GM23338 (cell line): ENCODE results near the gene BRD3. TPM values are rescaled to one million over a fixed set of nuclear protein-coding genes. Genes with fewer than 3 reads are reported as not detected.
A peak's percentile ranks its signal among the peaks of the same experiment; 100 is the strongest.

Source experiments
- ATAC-seq: fragments of 200-7000 bp; cut with Tn5 transposase; 3 replicates; pipeline ENCODE4 v1.9.1; 2020
- DNase-seq: peaks from one replicate; pipeline ENCODE4 v3.0.0-alpha.2; 2015; ENCODE audit warnings: low spot score
- H2AFZ ChIP-seq: fragments of 200-600 bp; sonication (generic); 2 replicates; pipeline ENCODE4 v1.8.0; 2016; ENCODE audit warnings: antibody characterized with exemption, mild to moderate bottlenecking, moderate library complexity
- H3F3A ChIP-seq: fragments of 200-600 bp; sonication (generic); replicated peaks from 2 replicates; pipeline ENCODE4 v1.8.0; 2017; ENCODE audit warnings: antibody characterized with exemption, mixed run types, low read depth
- H3K27ac ChIP-seq: fragments of 200-600 bp; sonication (generic); 2 replicates; pipeline ENCODE4 v1.6.1; 2016; ENCODE audit warnings: low read depth
- H3K27me3 ChIP-seq: fragments of 200-600 bp; sonication (generic); 2 replicates; pipeline ENCODE4 v1.8.0; 2016; ENCODE audit warnings: mild to moderate bottlenecking, mixed run types, moderate library complexity; ENCODE audit not compliant: insufficient read depth
- H3K36me3 ChIP-seq: fragments of 200-600 bp; sonication (generic); 2 replicates; pipeline ENCODE4 v1.8.0; 2016; ENCODE audit warnings: mild to moderate bottlenecking; ENCODE audit not compliant: insufficient read depth
- H3K4me1 ChIP-seq: fragments of 200-600 bp; sonication (generic); 2 replicates; pipeline ENCODE4 v1.8.0; 2016; ENCODE audit warnings: mild to moderate bottlenecking, moderate library complexity; ENCODE audit not compliant: insufficient read depth
- H3K4me2 ChIP-seq: fragments of 200-600 bp; sonication (generic); 2 replicates; pipeline ENCODE4 v1.7.1; 2017; ENCODE audit warnings: mixed run types
- H3K4me3 ChIP-seq: fragments of 200-600 bp; sonication (generic); 2 replicates; pipeline ENCODE4 v1.6.1; 2016; ENCODE audit warnings: mixed run types
- H3K79me2 ChIP-seq: fragments of 200-600 bp; sonication (generic); replicated peaks from 2 replicates; pipeline ENCODE4 v1.8.0; 2017; ENCODE audit warnings: mild to moderate bottlenecking; ENCODE audit not compliant: insufficient read depth
- H3K9me2 ChIP-seq: fragments of 200-600 bp; sonication (generic); 2 replicates; pipeline ENCODE4 v1.8.0; 2017; ENCODE audit not compliant: insufficient read depth
- H4K20me1 ChIP-seq: fragments of 200-600 bp; sonication (generic); replicated peaks from 2 replicates; pipeline ENCODE4 v1.8.0; 2017; ENCODE audit warnings: mild to moderate bottlenecking; ENCODE audit not compliant: insufficient read depth
- H3K27ac Mint-ChIP-seq: 2 replicates; pipeline ENCODE4 v1.8.0; 2020; ENCODE audit warnings: inconsistent platforms, mild to moderate bottlenecking, moderate library complexity, mixed read lengths
- H3K27me3 Mint-ChIP-seq: 3 replicates; pipeline ENCODE4 v1.8.0; 2022; ENCODE audit warnings: low read depth, mild to moderate bottlenecking, moderate library complexity, mixed read lengths, inconsistent platforms; ENCODE audit not compliant: insufficient read depth, poor library complexity
- H3K36me3 Mint-ChIP-seq: 3 replicates; pipeline ENCODE4 v1.8.0; 2021; ENCODE audit warnings: low read depth, mild to moderate bottlenecking, inconsistent platforms, moderate library complexity, mixed read lengths
- H3K4me1 Mint-ChIP-seq: 3 replicates; pipeline ENCODE4 v1.8.0; 2020; ENCODE audit warnings: mild to moderate bottlenecking, inconsistent platforms, mixed read lengths
- H3K4me3 Mint-ChIP-seq: 3 replicates; pipeline ENCODE4 v1.8.0; 2021; ENCODE audit warnings: moderate library complexity, mild to moderate bottlenecking, inconsistent platforms, mixed read lengths
- H3K9me3 Mint-ChIP-seq: 3 replicates; pipeline ENCODE4 v1.8.0; 2020; ENCODE audit warnings: moderate library complexity, mild to moderate bottlenecking, inconsistent platforms, mixed read lengths
- CREB1 ChIP-seq: fragments of 250-450 bp; sonication (Bioruptor Pico); IDR thresholded peaks from 2 replicates; pipeline ENCODE4 v1.5.0; 2020; ENCODE audit warnings: low read depth, mild to moderate bottlenecking, moderate library complexity
- EZH2phosphoT487 ChIP-seq: fragments of 200-600 bp; sonication (generic); IDR thresholded peaks from one replicate; pipeline ENCODE4 v1.8.1; 2018; ENCODE audit warnings: antibody characterized with exemption; ENCODE audit not compliant: unreplicated experiment
- JUNB ChIP-seq: IDR thresholded peaks from one replicate; pipeline ENCODE4 v1.6.1; 2016; ENCODE audit warnings: antibody characterized with exemption; ENCODE audit not compliant: unreplicated experiment
- NANOG ChIP-seq: IDR thresholded peaks from 2 replicates; pipeline ENCODE4 v1.6.1; 2016; ENCODE audit warnings: antibody characterized with exemption, borderline replicate concordance
- POLR2AphosphoS5 ChIP-seq: IDR thresholded peaks from 2 replicates; pipeline ENCODE4 v1.6.1; 2016; ENCODE audit warnings: antibody characterized with exemption, low read depth
- STAT1 ChIP-seq: IDR thresholded peaks from one replicate; pipeline ENCODE4 v1.6.1; 2016; ENCODE audit warnings: antibody characterized with exemption; ENCODE audit not compliant: unreplicated experiment
- ZNF114 ChIP-seq: fragments of 250-450 bp; sonication (Bioruptor Pico); IDR thresholded peaks from 2 replicates; pipeline ENCODE4 v1.5.0; 2020; ENCODE audit warnings: mild to moderate bottlenecking, moderate library complexity
- ZNF331 ChIP-seq: fragments of 250-450 bp; sonication (Bioruptor Pico); IDR thresholded peaks from 2 replicates; pipeline ENCODE4 v1.5.0; 2020; ENCODE audit warnings: low read depth, mild to moderate bottlenecking, moderate library complexity
- polyA plus RNA-seq: library from polyadenylated mRNA; unstranded; fragments of >200 nt; fragmentation: Nextera tagmentation; extraction: Ambion mirVana; gene quantifications from 2 replicates; pipeline ENCODE4 v1.2.1, GENCODE V29; 2016
- total RNA-seq: library from RNA; depleted of rRNA; stranded (reverse); fragments of >200 nt; shearing (Covaris generic); gene quantifications from 2 replicates; pipeline ENCODE4 v1.2.3, GENCODE V29; 2014
- TF ChIP-seq, protein P1 (sequence below): IDR thresholded peaks from one replicate; pipeline ENCODE4 v1.6.1; 2018; ENCODE audit warnings: antibody characterized with exemption; ENCODE audit not compliant: unreplicated experiment
- TF ChIP-seq, protein P2 (sequence below), 2 experiments: fragments of 200-600 bp in 1 of 2; sonication (generic) in 1 of 2; conservative IDR thresholded peaks; 2 replicates each; pipeline versions ENCODE4 v1.5.1 to v1.6.1; 2016 to 2017; ENCODE audit warnings: antibody characterized with exemption in 2 of 2, low read depth in 2 of 2, mild to moderate bottlenecking in 2 of 2, moderate library complexity in 1 of 2
- TF ChIP-seq, protein P3 (sequence below): IDR thresholded peaks from 2 replicates; pipeline ENCODE4 v1.6.1; 2016; ENCODE audit warnings: antibody characterized with exemption
- TF ChIP-seq, protein P4 (sequence below): fragments of 250-450 bp; sonication (Bioruptor Pico); IDR thresholded peaks from 2 replicates; pipeline ENCODE4 v1.5.0; 2020; ENCODE audit warnings: mild to moderate bottlenecking, moderate library complexity

The BRD3 gene
- total and polyA plus RNA-seq, 2 experiments from 2014 or later = 46.0 to 88.0 TPM

DNA sequence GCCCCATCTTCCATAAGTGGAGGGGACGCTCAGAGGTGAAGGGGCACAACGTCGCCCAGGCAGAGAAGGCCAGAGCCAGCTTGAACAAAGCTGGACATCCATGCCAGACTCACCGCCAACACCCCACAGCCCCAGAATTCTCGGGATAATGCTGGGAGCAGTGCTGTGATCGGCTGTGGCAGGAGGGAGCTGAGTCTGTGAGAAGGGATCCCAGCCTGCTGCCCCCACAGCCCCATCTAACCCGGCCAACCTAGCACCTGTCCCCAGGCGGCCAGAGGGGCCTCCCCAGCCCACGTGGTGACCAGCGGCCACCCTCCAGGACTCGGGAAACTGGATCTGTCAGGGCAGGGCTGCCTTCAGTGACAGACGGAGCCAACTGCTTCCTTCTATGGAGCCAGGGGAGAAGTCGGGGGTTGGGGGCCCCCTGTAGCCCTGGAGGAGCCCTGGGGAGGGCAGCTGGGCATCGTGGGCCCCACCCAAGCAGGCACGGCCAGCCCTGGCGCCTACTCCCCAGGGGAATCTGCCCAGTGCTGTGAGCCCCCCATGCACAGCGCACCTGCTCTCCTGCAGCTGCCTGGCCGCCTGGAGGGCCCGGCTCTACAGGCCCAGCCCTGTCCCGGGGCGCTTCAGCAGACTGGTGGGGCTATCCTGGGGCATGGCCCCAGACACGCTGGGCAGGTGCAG, 6.0 kb downstream of the BRD3 start:
- Histone ChIP-seq H3K9me2 (no peaks in the 10 kb centered on the region), H3K79me2 (peaks cover 100% of the 10 kb centered on the region), H3K4me2 (no peak overlapping the region), H3K27ac (no peak overlapping the region), H3K36me3 (no peaks in the 10 kb centered on the region), H3K27me3 (no peaks in the 10 kb centered on the region), H3K4me3 (no peak overlapping the region), H4K20me1 (peaks cover 63% of the 10 kb centered on the region), H2AFZ (no peak overlapping the region), H3K4me1 (peaks cover 14% of the 10 kb centered on the region), H3F3A (no peaks in the 10 kb centered on the region)
- Mint-ChIP-seq H3K4me3 (no peak overlapping the region), H3K27ac (peak overlapping the region; percentile 86; the same call in 1 of the 2 replicates), H3K4me1 (peaks cover 58% of the 10 kb centered on the region), H3K36me3 (peaks cover 11% of the 10 kb centered on the region), H3K9me3 (no peaks in the 10 kb centered on the region), H3K27me3 (peaks cover 21% of the 10 kb centered on the region)
- TF ChIP-seq, protein P1, sequence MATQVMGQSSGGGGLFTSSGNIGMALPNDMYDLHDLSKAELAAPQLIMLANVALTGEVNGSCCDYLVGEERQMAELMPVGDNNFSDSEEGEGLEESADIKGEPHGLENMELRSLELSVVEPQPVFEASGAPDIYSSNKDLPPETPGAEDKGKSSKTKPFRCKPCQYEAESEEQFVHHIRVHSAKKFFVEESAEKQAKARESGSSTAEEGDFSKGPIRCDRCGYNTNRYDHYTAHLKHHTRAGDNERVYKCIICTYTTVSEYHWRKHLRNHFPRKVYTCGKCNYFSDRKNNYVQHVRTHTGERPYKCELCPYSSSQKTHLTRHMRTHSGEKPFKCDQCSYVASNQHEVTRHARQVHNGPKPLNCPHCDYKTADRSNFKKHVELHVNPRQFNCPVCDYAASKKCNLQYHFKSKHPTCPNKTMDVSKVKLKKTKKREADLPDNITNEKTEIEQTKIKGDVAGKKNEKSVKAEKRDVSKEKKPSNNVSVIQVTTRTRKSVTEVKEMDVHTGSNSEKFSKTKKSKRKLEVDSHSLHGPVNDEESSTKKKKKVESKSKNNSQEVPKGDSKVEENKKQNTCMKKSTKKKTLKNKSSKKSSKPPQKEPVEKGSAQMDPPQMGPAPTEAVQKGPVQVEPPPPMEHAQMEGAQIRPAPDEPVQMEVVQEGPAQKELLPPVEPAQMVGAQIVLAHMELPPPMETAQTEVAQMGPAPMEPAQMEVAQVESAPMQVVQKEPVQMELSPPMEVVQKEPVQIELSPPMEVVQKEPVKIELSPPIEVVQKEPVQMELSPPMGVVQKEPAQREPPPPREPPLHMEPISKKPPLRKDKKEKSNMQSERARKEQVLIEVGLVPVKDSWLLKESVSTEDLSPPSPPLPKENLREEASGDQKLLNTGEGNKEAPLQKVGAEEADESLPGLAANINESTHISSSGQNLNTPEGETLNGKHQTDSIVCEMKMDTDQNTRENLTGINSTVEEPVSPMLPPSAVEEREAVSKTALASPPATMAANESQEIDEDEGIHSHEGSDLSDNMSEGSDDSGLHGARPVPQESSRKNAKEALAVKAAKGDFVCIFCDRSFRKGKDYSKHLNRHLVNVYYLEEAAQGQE = no peak
- TF ChIP-seq EZH2phosphoT487 = no peak
- no peak for TF ChIP-seq CREB1 (CRISPR knock-in tag)
- TF ChIP-seq POLR2AphosphoS5 = no peak
- TF ChIP-seq, protein P2, sequence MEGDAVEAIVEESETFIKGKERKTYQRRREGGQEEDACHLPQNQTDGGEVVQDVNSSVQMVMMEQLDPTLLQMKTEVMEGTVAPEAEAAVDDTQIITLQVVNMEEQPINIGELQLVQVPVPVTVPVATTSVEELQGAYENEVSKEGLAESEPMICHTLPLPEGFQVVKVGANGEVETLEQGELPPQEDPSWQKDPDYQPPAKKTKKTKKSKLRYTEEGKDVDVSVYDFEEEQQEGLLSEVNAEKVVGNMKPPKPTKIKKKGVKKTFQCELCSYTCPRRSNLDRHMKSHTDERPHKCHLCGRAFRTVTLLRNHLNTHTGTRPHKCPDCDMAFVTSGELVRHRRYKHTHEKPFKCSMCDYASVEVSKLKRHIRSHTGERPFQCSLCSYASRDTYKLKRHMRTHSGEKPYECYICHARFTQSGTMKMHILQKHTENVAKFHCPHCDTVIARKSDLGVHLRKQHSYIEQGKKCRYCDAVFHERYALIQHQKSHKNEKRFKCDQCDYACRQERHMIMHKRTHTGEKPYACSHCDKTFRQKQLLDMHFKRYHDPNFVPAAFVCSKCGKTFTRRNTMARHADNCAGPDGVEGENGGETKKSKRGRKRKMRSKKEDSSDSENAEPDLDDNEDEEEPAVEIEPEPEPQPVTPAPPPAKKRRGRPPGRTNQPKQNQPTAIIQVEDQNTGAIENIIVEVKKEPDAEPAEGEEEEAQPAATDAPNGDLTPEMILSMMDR (conservative IDR thresholded peaks at IDR 0.05; ENCODE audit: low read depth in 2 of 2) = no peak
- TF ChIP-seq, protein P3, sequence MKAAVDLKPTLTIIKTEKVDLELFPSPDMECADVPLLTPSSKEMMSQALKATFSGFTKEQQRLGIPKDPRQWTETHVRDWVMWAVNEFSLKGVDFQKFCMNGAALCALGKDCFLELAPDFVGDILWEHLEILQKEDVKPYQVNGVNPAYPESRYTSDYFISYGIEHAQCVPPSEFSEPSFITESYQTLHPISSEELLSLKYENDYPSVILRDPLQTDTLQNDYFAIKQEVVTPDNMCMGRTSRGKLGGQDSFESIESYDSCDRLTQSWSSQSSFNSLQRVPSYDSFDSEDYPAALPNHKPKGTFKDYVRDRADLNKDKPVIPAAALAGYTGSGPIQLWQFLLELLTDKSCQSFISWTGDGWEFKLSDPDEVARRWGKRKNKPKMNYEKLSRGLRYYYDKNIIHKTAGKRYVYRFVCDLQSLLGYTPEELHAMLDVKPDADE = no peak
- TF ChIP-seq, protein P4, sequence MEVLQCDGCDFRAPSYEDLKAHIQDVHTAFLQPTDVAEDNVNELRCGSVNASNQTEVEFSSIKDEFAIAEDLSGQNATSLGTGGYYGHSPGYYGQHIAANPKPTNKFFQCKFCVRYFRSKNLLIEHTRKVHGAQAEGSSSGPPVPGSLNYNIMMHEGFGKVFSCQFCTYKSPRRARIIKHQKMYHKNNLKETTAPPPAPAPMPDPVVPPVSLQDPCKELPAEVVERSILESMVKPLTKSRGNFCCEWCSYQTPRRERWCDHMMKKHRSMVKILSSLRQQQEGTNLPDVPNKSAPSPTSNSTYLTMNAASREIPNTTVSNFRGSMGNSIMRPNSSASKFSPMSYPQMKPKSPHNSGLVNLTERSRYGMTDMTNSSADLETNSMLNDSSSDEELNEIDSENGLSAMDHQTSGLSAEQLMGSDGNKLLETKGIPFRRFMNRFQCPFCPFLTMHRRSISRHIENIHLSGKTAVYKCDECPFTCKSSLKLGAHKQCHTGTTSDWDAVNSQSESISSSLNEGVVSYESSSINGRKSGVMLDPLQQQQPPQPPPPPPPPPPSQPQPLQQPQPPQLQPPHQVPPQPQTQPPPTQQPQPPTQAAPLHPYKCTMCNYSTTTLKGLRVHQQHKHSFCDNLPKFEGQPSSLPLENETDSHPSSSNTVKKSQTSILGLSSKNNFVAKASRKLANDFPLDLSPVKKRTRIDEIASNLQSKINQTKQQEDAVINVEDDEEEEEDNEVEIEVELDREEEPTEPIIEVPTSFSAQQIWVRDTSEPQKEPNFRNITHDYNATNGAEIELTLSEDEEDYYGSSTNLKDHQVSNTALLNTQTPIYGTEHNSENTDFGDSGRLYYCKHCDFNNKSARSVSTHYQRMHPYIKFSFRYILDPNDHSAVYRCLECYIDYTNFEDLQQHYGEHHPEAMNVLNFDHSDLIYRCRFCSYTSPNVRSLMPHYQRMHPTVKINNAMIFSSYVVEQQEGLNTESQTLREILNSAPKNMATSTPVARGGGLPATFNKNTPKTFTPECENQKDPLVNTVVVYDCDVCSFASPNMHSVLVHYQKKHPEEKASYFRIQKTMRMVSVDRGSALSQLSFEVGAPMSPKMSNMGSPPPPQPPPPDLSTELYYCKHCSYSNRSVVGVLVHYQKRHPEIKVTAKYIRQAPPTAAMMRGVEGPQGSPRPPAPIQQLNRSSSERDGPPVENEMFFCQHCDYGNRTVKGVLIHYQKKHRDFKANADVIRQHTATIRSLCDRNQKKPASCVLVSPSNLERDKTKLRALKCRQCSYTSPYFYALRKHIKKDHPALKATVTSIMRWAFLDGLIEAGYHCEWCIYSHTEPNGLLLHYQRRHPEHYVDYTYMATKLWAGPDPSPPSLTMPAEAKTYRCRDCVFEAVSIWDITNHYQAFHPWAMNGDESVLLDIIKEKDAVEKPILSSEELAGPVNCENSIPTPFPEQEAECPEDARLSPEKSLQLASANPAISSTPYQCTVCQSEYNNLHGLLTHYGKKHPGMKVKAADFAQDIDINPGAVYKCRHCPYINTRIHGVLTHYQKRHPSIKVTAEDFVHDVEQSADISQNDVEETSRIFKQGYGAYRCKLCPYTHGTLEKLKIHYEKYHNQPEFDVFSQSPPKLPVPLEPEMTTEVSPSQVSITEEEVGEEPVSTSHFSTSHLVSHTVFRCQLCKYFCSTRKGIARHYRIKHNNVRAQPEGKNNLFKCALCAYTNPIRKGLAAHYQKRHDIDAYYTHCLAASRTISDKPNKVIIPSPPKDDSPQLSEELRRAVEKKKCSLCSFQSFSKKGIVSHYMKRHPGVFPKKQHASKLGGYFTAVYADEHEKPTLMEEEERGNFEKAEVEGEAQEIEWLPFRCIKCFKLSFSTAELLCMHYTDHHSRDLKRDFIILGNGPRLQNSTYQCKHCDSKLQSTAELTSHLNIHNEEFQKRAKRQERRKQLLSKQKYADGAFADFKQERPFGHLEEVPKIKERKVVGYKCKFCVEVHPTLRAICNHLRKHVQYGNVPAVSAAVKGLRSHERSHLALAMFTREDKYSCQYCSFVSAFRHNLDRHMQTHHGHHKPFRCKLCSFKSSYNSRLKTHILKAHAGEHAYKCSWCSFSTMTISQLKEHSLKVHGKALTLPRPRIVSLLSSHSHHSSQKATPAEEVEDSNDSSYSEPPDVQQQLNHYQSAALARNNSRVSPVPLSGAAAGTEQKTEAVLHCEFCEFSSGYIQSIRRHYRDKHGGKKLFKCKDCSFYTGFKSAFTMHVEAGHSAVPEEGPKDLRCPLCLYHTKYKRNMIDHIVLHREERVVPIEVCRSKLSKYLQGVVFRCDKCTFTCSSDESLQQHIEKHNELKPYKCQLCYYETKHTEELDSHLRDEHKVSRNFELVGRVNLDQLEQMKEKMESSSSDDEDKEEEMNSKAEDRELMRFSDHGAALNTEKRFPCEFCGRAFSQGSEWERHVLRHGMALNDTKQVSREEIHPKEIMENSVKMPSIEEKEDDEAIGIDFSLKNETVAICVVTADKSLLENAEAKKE (CRISPR knock-in tag) = no peak
- no peak for TF ChIP-seq ZNF114 (CRISPR knock-in tag)
- TF ChIP-seq STAT1 = no peak
- TF ChIP-seq ZNF331 (CRISPR knock-in tag) = no peak
- TF ChIP-seq NANOG = no peak
- no peak for TF ChIP-seq JUNB
- ATAC-seq = no peak; the same call in 2 of the 3 replicates
- no peak for DNase-seq
